GM19467 (cell line): ENCODE measurements around the gene CCIN.

Experiments used
- ATAC-seq: cut with Tn5 transposase; IDR thresholded peaks from one replicate; pipeline ENCODE4 v1.9.1; 2021; ENCODE audit warnings: mild to moderate bottlenecking, moderate library complexity; ENCODE audit not compliant: unreplicated experiment

The CCIN gene

GRCh38 chr9:36140086-36141084, 28.8 kb upstream of the CCIN start:
- ATAC-seq = no peak

DNA sequence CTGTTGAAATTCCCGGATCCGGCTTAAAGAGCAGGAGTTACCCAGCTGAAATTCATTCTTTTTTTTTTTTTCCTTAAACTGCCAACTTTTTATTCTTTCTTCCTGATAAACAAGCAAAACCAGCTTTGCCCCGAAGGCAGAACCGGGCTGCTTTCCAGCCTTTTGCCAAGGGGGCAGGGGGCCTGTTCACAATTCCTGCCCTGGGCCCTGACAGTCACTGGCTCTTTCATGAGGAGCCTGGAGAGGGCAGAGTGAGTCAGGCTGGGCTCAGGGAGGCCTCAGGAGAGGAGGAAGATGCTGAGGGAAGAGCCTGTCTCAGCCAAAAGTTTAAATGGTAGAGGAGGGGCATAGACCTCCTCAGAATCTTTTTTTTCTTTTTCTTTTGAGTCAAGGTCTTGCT, 27.9 kb upstream of the CCIN start:
- no peak for ATAC-seq

- ATAC-seq = no peak
These were observed 27.4 kb upstream of the CCIN start for GRCh38 chr9:36141761-36142160.

DNA sequence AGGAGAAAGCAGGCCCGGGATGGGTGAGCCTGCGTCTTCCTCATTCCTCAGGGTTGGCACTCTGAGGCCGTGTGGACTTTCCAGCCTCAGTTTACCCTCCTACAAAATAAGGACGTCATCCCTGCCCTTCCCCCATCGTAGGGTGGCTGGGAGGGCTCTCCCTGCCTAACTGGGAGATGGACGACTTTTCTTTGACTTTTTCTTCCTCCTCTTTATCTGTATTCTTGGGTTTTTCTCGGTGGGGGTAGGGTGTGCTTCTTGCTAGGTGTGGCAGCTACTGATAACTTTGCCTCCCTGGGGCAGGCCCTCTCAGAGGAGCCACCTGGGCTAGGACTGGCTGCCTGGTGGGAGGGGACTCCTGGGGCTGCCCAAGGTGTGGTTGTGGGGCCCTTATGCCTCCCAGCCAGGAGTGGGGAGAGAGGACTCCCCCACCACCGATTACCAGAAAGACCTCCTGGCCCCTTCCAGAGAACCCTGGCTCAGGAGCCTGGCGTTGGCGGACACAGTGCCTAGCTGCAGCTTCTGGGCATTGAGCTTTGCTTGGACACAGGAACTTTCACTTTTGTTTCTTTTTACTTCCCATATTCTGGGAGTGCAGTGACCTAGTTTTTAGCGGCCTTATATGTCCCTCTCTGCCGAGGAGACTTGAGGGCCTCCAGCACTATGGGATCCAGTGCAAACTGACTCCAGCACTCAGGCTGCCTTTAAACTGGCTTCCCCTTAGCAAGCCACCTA, 26.5 kb upstream of the CCIN start:
- ATAC-seq = no peak

GRCh38 chr9:36143245-36143641, 25.9 kb upstream of the CCIN start:
- ATAC-seq = no peak

DNA sequence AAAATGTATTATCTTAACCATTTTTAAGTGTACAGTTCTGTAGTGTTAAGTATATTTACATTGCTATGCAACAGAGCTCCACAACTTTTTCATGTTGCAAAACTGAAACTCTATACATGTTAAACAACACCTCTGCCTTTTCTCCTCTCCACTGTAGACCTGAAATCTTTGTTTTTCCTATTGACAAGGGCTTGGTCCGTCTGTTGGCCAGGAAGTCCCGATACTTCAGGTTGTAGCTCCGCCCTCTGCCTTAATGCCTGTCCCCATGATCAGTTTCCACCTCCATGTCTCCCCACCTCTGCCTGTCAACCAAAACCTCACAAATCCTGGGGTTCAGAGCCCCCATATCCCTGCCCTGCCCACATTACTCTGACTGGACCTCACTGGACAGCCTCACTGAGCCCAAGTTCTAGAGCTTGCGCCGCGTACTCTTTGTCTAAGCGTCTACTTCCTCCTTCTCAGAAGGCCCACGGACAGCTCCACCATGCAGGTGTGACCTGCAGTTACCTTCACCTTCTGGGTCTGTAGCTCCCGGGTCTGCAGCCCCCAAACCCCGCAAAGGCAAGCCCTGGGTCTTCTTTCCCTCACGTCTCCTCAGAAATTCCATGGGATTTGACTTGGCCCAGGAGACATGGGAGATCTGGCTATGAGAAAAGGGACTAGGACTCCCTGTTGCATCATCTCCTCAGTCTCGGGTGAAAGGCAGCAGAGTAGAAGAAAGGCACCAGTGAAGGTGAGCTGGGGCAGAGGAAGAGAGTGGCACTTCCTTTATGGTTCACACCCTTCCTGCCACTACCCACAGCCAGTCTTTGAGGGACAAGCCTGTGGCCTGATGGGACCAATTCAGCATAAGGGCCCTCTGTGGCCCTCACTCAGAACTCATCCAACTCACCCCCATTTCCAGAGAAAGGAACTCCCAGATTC, 24.6 kb upstream of the CCIN start:
- ATAC-seq = no peak

GRCh38 chr9:36145970-36146369, 23.2 kb upstream of the CCIN start:
- ATAC-seq = no peak

- ATAC-seq = no peak
These were observed 22.5 kb upstream of the CCIN start for GRCh38 chr9:36146651-36147050.

DNA sequence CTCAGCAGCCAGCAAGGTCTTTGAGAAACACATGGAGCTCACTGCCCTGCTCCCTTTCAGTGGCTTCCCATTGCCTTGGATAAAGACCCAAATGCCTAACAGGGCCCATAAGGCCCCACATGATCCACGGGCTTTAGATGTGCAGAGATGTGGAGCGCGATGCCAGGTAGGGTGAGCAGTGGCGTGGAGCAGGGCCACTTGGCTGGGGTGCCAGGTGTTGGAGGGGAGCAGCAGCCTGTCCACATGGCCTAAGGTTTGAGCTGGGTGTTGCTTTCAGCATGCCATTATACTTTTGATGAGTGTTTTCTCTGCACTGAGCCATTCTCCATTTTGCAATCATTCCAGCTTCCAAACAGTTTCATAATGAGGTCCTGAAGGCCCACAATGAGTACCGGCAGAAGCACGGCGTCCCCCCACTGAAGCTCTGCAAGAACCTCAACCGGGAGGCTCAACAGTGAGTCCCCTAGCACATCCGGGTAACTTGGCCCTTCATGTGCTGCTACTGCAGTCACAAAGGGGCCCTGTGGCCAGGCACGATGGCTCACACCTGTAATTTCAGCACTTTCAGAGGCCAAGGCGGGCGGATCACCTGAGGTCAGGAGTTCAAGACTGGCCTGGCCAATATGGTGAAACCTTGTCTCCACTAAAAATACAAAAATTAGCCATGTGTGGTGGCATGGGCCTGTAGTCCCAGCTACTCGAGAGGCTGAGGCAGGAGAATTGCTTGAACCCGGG, 21.6 kb upstream of the CCIN start:
- no peak for ATAC-seq

GRCh38 chr9:36148311-36149051, 20.7 kb upstream of the CCIN start:
- ATAC-seq = no peak

DNA sequence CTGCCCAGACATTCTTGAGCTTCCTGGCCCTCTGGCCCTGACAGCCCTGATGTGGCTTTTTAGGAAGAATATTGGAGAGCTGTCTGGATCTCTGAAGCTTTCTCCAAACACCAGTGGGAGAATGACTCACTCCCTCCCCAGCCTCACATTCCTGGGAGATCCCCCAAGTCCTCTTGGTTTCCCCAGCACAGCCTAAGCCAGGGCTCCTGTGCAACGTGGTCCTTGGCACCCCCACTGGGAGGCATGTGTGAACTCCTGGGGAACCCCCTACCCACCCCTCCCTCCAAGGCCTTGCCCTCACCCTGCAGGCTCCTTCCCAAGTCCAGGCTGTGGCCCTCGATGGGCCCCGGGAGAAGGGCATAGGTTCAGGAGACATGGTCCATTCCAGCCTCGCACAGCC, 20.0 kb upstream of the CCIN start:
- ATAC-seq = no peak

DNA sequence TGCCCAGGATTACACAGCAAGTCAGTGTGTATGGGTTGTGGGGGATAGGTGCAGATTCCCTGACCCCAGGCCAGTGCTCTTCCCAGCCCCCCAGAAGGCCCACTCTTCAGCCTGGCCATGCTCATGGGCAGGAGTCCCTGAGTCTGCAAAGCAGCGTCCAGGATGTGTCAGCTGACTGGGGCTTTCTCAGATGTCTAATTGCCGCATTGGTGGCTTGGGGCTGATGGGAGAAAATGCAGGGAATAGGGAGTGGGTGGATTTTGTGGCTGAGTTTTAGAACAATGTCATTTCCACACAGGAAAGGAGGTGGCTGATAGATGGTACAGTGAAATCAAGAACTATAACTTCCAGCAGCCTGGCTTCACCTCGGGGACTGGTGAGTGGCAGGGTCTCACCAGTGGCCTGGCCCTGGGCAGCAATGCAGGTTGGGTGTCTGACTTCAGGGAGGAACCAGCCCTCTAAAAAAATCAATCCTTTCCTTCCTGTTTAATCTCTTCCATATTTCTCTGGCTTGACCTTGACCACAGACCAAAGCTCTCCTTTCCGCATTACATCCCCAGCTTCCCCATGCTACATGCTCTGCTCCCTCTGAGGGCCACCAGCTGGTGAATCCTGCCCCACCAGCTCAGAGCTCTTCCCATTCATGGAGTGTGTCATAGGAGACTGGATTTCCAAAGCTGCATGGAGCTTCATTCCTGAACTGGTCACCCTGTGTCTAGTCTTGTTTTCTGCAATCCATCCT, 18.4 kb upstream of the CCIN start:
- no peak for ATAC-seq

DNA sequence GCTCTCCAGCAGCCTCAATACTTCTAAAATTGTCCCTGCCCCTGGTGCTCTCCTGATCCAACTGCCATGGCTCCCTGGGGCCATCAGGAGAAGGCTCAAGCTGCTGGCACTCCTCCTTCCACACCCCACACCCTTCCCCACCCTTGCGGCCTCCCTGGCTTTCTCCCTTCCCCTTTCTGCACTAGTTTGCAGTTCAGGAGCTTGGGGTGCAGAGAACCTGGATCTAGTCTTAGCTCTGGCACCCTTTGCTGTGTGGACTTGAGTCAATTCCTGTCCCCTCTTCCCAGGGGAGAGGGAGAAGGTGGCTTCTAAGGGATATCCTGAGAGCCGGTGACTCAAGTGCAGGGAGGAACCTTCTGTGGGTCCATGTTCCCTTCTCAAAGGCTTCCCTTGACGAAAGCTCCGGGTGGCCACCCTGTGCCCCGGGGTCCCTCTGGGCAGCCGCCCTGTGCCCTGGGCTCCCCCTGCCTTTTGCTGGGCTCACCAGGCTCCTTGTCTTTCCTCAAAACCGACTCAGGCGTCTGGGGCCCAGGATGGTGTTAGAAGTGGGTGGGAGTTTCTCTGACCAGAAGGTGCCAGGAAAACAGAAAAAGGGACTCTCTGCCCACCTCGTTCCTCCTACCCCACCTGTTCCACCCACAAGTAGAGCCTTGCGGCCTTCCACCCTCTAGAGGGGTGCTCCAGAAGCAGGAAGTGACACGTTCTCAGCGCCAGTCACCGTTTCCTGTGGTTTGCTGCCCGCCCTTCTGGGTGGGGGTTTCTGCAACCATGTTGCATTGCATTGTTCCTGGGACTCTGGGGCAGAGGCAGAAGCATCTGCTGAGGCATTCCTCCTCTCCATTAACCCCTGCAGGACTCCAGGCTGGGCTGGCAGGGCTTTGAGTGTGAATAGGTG, 17.6 kb upstream of the CCIN start:
- peak; percentile 78 for ATAC-seq

GRCh38 chr9:36152741-36153438, 16.3 kb upstream of the CCIN start:
- no peak for ATAC-seq

DNA sequence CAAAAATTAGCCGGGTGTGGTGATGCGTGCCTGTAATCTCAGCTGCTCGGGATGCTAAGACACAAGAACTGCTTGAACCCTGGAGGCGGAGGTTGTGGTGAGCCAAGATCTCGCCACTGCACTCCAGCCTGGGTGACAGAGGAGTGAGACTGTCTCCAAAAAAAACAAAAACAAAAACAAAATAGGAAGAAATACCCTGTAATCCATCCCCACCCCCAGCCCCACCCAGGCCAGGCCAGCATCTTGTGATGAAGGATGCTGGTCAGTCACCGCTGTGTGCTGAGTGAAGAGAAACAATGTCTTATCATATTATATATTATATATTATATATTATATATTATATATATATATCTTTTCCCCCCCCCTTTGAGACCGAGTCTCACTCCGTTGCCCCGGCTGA, 15.4 kb upstream of the CCIN start:
- no peak for ATAC-seq

GRCh38 chr9:36154331-36154952, 14.7 kb upstream of the CCIN start:
- ATAC-seq = no peak

- no peak for ATAC-seq
These were observed 13.1 kb upstream of the CCIN start for GRCh38 chr9:36156116-36156515.
